Breast epithelium (tissue), 3 donors: ENCODE data around the gene TBXAS1.
"Not testable (repeated sequence)": the region's sequence is repeated elsewhere in the genome, so short reads cannot be mapped to it uniquely, and the experiment has no call there.

ENCODE experiments used
- POLR2A ChIP-seq: fragments of 450-650 bp; IDR thresholded peaks from one replicate; pipeline ENCODE4 v1.6.1; 2016; ENCODE audit warnings: antibody characterized with exemption, mild to moderate bottlenecking, moderate library complexity
- POLR2AphosphoS5 ChIP-seq, 3 donors: sonication (generic); formaldehyde crosslinking; IDR thresholded peaks; one replicate each; pipeline ENCODE4 v1.6.1; 2017; ENCODE audit warnings: antibody characterized with exemption in 3 of 3
- TF ChIP-seq, protein P1 (sequence below), 3 donors: fragments of 450-650 bp; IDR thresholded peaks; one replicate each; pipeline ENCODE4 v1.5.1; 2016 to 2017; ENCODE audit warnings: antibody characterized with exemption in 3 of 3, mild to moderate bottlenecking in 3 of 3, moderate library complexity in 3 of 3

DNA sequence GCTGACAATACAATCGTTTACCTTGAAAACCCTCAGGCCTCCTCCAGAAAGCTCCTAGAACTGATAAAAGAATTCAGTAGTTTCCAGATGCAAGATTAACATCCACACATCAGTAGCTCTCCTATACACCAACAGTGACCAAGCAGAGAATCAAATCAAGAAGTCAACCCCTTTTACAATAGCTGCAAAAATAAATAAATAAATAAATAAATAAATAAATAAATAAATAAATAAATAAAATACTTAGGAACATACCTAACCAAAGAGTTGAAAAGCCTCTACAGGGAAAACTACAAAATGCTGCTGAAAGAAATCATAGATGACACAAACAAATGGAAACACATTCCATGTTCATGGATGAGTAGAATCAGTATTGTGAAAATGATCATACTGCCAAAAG is 6.8 kb downstream of the TBXAS1 start:
- TF ChIP-seq, protein P1, sequence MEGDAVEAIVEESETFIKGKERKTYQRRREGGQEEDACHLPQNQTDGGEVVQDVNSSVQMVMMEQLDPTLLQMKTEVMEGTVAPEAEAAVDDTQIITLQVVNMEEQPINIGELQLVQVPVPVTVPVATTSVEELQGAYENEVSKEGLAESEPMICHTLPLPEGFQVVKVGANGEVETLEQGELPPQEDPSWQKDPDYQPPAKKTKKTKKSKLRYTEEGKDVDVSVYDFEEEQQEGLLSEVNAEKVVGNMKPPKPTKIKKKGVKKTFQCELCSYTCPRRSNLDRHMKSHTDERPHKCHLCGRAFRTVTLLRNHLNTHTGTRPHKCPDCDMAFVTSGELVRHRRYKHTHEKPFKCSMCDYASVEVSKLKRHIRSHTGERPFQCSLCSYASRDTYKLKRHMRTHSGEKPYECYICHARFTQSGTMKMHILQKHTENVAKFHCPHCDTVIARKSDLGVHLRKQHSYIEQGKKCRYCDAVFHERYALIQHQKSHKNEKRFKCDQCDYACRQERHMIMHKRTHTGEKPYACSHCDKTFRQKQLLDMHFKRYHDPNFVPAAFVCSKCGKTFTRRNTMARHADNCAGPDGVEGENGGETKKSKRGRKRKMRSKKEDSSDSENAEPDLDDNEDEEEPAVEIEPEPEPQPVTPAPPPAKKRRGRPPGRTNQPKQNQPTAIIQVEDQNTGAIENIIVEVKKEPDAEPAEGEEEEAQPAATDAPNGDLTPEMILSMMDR (IDR thresholded peaks at IDR 0.05): not testable (repeated sequence)
- TF ChIP-seq POLR2A; POLR2AphosphoS5 (IDR thresholded peaks at IDR 0.05): not testable (repeated sequence)
